CD4-positive, alpha-beta T cell treated with Interferon gamma for 1 hour (primary cell): ENCODE data around the gene FBXL16.

Source experiments
- DNase-seq: peaks from one replicate; pipeline ENCODE4 v3.0.0-alpha.2; 2020

The FBXL16 gene

DNA sequence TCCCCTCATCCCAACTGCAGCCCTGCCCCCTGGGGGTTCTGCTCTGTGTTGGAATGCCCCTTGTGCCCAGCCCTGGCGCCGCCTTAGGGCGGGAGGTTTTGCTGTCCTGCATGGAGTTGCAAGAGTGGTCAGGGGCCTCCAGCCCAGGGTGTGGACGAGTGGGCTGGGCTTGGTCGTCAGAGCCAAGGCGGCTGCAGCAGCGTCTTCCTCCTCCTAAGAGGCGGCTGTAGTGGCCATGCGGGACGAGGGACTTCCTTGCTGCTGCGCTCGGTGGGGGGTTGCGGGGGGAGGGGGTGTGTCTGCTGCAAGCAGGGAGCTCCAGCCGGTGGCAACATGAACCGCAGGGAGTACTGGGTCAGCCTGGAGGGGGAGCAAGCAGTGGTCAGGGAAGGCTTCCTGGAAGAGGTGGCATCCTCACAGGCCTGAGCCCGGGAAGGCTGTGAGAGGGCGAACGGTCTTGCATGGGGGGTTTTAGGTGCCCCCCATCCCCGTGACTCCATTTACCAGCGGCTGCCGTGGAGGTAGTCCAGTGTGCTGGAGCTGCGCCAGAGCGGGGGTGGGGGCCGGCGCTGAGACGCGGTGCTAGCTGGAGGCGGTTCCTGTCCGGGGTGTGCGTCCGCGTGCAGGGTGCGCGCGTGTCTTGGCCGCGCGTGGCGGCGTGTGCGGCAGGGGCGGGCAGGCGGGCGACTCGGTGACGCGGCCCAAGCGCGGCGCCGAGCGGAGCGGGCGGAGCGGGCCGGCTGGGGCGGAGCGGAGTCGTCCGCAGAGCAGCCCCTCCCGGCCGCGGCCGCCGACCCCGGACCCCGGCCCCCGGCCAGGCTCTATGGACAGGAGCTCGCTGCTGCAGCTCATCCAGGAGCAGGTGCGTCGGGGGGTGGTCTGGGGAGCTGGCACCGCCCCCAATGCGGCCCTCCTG is 30.4 kb downstream of the FBXL16 start, which contains the start of gene RHBDL1:
TSS of gene RHBDL1 (plus strand) at position 704 of the 916 bp plus-strand sequence. CDS start at position 824, 120 bp downstream.
- DNase-seq, result no peak

DNA sequence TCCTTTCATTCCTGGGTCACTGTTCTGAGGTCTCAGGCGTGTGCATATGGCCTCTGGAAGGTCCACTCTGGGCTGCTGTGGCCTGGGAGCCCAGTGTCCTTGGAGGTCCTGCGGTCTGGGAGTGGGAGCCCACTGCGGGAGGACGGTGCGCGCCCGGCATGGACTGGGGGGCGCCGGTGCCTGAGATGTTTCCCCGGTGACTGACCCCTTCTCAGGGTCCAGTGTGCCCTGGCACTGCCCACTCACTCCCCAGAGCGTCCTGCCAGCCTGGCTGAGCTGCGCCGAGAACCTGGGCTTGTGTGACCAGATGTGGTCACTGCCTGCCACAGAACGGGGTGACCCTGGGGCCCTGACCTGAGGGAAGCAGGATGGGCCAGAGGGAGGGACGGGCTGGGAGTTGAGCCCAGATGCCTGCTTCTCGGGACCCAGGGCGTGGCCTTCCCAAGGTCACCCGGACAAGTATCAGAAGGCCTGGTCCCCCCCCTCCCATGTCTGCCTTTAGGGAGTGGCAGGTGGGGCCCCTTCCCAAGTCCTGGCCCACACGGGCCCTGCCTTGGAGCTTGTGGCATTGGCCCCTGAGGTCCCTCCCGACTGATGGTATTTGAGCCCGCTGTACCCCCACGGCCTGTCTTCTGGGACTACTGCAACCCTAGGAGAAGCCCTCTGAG is 31.3 kb downstream of the FBXL16 start:
- no peak for DNase-seq

DNA sequence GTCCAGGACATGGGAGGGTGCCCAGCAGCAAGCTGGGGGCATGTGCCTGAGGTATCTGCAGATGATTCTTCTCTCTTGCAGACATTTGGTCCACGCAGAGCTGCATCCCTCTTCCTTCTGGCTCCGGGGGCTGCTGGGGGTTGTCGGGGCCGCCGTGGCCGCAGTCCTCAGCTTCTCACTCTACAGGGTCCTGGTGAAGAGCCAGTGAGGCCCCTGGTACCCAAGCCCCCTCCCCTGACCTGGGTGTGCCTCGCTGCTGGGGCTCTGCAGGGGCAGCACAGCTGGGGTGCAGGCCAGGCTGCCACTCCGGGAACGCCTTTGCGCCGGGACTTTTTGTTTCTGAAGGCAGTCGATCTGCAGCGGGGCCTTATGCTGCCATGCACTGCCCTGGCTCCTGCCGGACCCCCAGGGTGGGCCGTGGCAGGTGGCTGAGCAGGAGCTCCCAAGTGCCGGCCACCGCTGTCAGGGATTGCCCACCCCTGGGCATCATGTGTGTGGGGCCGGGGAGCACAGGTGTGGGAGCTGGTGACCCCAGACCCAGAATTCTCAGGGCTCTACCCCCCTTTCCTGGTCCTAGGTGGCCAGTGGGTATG is 32.1 kb downstream of the FBXL16 start:
- DNase-seq, result no peak

DNA sequence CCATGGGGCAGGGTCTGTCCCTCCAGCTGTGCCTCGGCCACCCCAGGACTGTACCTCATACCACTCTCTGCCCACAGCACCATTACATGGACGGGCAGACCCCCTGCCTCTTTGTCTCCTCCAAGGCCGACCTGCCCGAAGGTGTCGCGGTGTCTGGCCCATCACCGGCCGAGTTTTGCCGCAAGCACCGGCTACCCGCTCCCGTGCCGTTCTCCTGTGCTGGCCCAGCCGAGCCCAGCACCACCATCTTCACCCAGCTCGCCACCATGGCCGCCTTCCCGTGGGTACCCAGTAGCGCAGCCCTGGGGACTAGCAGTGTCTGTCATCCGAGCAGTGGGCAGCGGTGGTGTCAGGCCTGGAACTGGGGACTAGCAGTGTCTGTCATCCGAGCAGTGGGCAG is 32.8 kb downstream of the FBXL16 start:
- no peak for DNase-seq

DNA sequence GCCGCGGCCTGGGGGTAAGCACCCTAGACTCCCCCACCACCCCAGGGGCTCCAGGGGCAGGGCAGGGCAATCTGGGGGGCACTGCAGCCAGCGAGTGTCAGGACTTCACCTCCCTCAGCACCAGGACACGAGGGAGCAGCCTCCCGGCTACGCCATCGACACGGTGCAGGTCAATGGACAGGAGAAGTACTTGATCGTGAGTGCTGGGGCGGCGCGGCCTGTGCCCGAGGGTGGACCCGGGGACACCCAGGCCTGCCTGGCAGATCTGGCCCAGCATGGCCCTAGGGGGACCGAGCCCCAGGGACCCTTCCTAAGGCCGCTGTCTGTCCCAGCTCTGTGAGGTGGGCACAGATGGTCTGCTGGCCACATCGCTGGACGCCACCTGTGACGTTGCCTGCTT is 33.2 kb downstream of the FBXL16 start:
- no peak for DNase-seq

DNA sequence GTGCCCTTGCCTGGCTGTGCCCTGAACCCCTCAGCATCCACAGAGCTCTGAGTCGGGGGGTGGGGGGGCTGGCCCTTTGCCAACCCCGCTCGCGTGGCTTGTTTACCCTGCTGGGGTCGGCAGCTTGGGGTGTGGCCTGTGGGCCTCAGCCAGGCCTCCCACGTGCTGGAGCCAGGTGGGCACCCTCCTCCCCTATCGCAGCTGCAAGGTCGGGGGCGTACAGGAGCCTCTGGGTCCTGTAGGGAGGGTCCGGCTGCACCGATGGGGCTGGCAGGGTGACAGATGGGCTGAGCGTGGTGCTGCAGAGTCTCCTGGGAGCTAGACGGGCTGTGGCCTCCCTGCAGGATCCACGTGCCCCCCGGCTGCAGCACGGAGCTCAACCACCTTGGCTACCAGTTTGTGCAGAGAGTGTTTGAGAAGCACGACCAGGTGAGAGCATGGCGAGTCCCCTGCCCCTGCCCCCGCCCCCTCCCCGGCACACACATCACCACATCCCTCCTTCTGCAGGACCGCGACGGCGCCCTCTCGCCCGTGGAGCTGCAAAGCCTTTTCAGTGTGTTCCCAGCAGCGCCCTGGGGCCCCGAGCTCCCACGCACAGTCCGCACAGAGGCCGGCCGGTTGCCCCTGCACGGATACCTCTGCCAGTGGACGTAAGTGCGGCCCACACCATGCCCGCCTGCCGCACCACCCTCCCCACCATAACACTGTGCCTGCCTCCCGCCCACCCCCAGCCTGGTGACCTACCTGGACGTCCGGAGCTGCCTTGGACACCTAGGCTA is 34.1 kb downstream of the FBXL16 start:
- no peak for DNase-seq

DNA sequence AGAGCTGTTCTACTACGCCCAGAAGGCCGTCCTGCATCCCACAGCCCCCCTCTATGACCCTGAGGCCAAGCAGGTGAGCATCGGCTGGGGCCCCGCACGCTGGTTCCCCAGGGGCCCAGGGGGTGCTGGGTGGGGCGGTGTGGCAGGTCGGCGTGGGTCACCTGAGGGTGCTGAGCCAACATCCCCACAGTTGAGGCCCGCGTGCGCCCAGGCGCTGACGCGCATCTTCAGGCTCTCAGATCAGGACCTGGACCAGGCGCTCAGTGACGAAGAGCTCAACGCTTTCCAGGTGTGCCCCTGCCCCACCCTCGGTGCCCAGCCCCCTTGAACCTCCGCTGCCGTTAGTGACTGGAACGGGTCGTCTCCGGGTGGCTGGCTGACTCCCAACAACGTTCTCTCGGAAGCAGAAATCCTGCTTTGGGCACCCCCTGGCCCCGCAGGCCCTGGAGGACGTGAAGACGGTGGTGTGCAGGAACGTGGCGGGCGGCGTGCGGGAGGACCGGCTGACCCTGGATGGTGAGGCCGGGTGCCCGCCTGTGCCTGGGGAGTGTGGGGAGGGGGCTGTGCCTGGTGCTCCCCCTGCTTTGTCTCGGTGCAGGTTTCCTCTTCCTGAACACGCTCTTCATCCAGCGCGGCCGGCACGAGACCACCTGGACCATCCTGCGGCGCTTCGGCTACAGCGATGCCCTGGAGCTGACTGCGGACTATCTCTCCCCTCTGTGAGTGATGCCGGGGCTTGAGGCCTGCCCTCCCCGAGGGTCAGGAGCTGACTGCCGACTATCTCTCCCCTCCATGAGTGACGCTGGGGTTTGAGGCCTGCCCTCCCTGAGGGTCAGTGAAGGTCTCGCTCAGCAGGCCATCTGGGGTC is 34.9 kb downstream of the FBXL16 start:
- DNase-seq, result no peak

DNA sequence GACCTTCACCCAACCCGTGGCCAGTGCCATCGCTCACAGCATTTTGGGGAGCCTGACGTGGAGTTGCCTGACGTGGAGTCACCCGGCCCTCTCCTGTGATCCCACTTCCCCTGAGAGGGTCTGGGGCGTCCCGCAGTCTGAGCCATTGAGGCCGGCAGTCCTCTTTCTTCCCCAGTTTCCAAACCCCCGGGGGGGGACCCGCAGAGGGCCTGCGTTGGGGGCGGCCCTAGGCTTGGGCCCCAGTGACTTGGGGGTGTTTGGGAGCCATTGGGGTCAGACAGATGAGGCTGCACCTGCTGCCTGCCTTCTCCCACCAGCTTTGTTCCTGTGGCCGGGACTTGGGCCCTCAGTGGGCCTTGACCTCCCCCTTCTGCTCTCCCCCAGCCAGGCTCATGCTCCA is 35.9 kb downstream of the FBXL16 start:
- DNase-seq, result no peak

DNA sequence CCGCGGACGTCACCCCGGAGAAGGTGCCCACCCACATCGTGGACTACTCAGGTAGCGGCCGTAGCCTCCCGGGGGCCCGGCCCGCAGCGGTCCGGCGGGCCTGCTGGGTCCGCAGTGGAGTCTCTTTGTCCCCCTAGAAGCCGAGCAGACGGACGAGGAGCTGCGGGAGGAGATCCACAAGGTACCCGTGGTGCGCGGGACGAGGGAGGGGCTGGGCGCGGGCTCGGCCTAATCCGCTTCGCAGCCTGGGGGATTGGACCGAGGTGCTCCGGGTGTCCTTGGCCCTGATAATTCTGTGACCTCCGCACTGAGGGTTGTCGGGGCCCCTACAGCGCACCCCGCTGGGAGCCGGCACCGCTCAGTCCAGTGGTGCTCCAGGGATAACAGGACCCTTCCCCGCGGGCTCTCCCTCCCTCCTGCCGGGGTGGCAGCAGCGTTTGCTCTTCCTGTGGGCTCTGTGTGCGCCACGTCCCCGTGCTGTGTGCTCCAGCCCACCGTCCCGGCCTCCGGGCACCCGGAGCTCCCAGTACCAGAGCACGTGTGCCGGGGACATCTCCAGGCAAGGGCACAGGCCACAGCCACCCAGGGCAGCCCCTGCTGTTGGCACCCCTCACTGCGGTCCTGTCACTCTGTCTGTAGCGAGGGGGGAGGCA is 37.0 kb downstream of the FBXL16 start:
- DNase-seq, result no peak

DNA sequence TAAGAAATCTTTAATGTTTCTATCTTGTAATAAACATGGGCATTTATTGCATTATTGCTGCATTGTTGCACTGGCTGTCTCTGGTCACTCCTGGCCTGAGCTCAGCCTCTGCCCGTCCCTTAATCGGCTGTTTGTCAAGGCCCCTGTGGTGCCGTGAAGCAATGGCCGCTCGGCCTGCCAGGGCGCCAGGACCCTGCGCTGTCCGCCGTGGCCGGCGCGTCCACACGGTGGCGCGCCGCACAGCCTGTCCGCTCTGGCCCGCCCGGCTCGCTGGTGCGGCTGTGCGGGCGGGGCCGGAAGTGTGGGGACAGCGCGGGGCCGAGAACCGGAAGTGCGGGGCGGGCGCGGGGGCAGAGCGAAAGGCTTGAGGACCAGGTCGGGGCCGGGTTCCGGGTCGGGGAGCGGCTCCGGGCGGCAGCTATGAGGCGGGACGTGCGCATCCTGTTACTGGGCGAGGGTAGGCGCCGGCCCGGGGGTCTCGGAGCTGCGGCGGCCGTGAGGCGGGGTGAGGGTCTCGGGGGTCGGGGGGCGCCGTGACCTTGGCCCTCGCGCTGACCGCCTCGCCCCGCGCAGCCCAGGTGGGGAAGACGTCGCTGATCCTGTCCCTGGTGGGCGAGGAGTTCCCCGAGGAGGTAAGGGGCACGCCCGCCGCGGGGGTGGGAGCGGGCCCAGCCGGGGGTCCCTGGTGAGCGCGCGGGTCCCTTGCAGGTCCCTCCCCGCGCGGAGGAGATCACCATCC is 37.7 kb downstream of the FBXL16 start, which contains the start of gene RHOT2:
TSS of gene RHOT2 (plus strand) at position 353 of the 739 bp plus-strand sequence. CDS start at position 421, 68 bp downstream.
- peak; percentile 93 for DNase-seq

DNA sequence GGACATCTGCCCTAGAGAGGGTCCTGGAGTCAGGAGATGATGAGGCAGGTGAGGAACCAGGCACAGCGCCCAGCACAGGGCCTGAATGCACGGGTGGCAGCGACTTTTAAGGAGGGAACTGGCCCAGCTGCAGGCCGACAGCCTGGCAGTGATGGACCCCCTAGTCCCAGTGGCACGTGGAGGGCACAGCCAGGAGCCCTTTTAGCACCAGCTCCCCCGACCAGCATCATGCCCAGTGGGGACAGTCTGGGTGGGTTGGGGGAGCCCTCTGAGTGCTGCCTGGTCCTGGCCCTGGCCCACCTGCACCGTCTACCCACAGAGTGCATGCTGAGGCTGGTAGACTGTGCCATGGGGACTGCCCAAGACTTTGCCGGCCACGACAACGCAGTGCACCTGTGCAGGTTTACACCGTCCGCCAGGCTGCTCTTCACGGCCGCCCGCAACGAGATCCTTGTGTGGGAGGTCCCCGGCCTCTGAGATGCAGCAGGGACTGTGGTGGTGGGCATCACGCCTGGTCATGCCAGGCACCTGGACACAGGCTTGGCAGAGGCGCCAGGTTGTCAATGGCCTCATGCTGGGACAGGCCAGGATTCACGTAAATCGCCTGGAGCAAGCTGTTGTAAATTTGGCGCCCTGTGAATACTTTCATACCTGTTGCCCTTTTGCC is 38.4 kb downstream of the FBXL16 start:
- no peak for DNase-seq

DNA sequence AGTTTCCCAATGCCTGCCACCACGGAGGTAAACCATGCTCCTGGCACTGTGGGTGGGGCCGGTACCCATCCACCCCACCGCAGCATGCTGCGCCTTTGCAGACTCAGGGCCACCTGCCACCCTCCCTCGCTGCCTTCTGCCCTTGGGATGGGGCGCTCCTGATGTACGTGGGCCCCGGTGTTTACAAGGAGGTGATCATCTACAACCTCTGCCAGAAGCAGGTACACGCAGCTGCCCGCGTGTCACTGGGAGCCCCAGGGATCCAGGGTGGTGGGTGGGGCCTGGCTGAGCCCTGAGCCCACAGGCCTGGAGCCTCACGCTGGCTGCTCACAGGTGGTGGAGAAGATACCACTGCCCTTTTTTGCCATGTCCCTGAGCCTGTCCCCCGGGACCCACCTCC is 39.0 kb downstream of the FBXL16 start:
- DNase-seq, result no peak

DNA sequence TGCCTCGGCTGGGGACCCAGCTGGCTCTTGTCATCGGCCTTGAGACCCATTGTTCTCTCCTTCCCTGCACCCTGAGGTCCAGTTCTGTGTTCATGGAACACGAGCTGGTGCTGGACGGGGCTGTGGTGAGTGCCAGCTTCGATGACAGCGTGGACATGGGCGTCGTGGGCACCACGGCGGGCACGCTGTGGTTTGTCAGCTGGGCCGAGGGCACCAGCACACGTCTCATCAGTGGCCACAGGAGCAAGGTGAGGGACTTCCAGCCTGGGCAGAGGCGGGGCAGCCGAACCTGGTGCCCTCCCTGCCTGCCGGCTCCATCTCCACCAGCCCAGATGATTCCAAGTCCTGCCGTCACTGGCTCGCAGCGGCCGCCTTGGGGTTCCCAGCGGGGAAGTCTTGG is 43.0 kb downstream of the FBXL16 start:
- DNase-seq, result no peak

DNA sequence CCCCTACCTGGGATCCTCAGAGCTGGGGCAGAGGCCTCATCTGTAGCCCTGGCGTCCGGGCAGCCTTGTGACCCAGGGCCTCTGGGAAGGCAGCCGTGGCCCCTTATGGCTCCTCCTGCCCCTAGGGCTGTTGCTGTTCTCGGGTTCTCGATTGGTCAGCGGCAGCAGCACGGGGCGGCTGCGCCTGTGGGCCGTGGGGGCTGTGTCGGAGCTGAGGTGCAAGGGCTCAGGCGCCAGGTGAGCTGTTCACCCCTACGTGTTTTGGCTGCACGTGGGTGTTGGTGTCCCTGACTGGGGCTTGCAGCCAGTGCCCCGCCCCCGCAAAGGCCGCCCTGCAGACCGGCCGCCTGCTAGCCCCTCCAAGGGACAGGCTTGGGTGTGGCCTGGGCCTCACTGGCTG is 43.5 kb downstream of the FBXL16 start:
- no peak for DNase-seq

DNA sequence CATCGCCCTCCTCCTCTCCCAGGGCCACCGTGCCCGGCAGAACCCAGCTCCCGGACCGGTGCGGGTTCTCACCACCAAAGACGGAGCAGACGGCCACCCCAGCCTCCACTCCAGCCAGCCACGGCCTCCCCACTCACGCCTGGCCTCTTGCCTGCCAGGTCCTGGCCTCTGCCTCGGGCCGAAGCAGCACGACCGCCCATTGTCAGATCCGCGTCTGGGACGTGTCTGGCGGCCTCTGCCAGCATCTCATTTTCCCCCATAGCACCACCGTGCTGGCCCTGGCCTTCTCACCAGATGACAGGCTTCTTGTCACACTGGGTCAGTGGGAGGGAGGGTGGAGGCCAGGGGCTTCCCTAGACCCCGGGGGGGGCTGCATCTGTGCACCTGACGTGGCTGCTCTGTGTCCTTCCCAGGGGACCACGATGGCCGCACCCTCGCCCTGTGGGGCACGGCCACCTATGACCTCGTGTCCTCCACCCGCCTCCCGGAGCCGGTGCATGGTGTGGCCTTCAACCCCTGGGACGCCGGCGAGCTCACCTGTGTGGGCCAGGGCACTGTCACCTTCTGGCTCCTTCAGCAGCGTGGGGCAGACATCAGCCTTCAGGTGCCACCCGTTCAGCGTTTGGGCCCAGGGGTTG is 44.3 kb downstream of the FBXL16 start:
- DNase-seq, result no peak

DNA sequence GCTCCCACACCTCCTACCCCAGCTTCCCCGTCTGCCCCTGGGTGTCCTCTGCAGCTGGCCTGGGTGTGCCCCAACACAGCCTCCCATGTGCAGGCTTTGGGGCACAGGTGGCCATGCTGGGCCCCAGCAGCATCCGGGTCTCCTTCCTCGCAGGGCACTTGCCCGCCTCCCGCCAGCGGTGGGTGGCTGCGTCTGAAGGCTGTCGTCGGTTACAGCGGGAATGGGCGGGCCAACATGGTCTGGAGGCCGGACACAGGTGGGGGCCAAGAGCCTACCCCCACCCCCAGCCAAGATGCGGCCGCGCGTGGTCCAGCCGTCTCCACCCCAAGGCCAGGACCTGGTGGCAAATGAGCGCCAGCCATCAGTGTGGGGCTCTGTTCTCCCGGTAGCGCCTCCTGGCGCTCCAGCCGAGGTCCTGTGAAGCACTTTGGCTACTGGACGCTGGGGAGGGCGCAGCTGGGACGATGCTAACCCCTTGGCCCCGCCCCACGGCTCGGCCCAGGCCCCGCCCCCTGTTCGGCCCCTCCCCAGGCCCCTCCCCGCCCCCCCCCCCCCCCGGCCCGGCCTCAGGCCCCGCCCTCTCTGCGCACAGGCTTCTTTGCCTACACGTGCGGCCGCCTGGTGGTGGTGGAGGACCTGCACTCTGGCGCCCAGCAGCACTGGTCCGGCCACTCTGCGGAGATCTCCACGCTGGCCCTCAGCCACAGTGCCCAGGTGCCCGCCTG is 45.0 kb downstream of the FBXL16 start:
- peak; percentile 78 for DNase-seq

DNA sequence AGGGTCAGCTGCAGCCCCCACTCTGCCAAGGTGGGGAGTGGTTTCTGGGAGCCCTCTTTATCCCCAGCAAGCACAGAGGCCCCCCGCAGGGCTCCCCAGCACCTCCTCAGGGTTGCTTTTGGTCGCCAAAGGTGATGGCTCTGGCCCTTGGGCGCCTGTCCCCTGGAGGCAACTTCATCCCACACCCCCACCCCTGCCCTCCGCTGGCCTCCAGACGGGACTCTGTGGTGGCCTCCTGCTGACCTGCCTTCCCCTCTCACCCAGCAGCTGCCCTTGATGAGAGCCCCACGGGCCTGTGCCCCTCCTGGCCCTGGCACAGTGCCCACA is 45.5 kb downstream of the FBXL16 start:
- no peak for DNase-seq

DNA sequence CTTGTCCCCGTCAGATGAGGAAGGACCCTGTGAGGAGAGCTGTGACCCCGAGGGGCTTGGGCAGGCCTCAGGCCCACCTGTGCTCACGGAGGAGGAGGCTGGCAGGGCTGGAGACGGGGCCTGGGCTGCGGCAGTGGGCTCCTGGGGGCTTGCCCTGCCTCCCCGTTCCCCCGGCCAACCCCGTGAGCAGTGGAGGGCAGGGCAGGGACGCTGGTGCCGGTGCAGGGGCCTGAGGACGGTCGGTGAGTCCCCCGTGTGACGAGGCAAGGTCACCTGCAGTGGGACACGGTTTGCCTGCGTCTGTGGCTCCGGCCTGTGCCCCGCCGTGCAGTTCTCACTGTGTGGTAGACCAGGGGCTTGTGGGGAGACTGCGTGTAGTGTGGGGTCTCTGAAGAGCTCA is 46.0 kb downstream of the FBXL16 start:
- DNase-seq, result no peak
